ENCODE measurements around the gene KRTAP3-1.
"Not testable (repeated sequence)": the region's sequence is repeated elsewhere in the genome, so short reads cannot be mapped to it uniquely, and the experiment has no call there.

KRTAP3-1 gene

GRCh38 chr17:41008811-41009210 is at the start of gene KRTAP3-1:
TSS of gene KRTAP3-1 (minus strand) at chr17:41009128. CDS start at chr17:41009074, 54 bp downstream.
- DNase-seq (ENCODE audit: low spot score), result no peak

GRCh38 chr17:41057547-41057946 is 48.6 kb upstream of the KRTAP3-1 start:
- no peak for DNase-seq (ENCODE audit: low spot score)

GRCh38 chr17:41055130-41055529 is 46.2 kb upstream of the KRTAP3-1 start, which contains the start of gene KRTAP2-2:
TSS of gene KRTAP2-2 (minus strand) at chr17:41055230. CDS start at chr17:41055211, 19 bp downstream.
- not testable (repeated sequence) for DNase-seq (ENCODE audit: low spot score)

- DNase-seq (ENCODE audit: low spot score), result not testable (repeated sequence)
These were observed 45.6 kb upstream of the KRTAP3-1 start for GRCh38 chr17:41054556-41054955.

GRCh38 chr17:41054025-41054424 is 45.1 kb upstream of the KRTAP3-1 start:
- DNase-seq (ENCODE audit: low spot score), result no peak

GRCh38 chr17:41052566-41052965 is 43.6 kb upstream of the KRTAP3-1 start:
- DNase-seq (ENCODE audit: low spot score), result no peak

- DNase-seq (ENCODE audit: low spot score), result no peak
These were observed 40.2 kb upstream of the KRTAP3-1 start for GRCh38 chr17:41049110-41049509.

GRCh38 chr17:41048441-41048840 is 39.5 kb upstream of the KRTAP3-1 start:
- no peak for DNase-seq (ENCODE audit: low spot score)

- not testable (repeated sequence) for DNase-seq (ENCODE audit: low spot score)
These were observed 38.0 kb upstream of the KRTAP3-1 start, which contains the start of gene KRTAP2-1 for GRCh38 chr17:41046735-41047465. TSS of gene KRTAP2-1 (minus strand) at chr17:41047316. CDS start at chr17:41047267, 49 bp downstream.

GRCh38 chr17:41042953-41043352 is 34.0 kb upstream of the KRTAP3-1 start:
- no peak for DNase-seq (ENCODE audit: low spot score)

- not testable (repeated sequence) for DNase-seq (ENCODE audit: low spot score)
These were observed 32.0 kb upstream of the KRTAP3-1 start, which contains the start of gene KRTAP1-1 for GRCh38 chr17:41040783-41041571. TSS of gene KRTAP1-1 (minus strand) at chr17:41041450. CDS start at chr17:41041397, 53 bp downstream.

GRCh38 chr17:41037853-41038350 is 29.0 kb upstream of the KRTAP3-1 start:
- DNase-seq (ENCODE audit: low spot score), result no peak

GRCh38 chr17:41034346-41034935 is 25.5 kb upstream of the KRTAP3-1 start, which contains the start of gene KRTAP1-3:
TSS of gene KRTAP1-3 (minus strand) at chr17:41034874. CDS start at chr17:41034821, 53 bp downstream.
- not testable (repeated sequence) for DNase-seq (ENCODE audit: low spot score)

- DNase-seq (ENCODE audit: low spot score), result no peak
These were observed 20.8 kb upstream of the KRTAP3-1 start, which contains the start of gene KRTAP1-4 for GRCh38 chr17:41029633-41030245. TSS of gene KRTAP1-4 (minus strand) at chr17:41030195. CDS start at chr17:41030078, 117 bp downstream.

- DNase-seq (ENCODE audit: low spot score), result no peak
These were observed 18.0 kb upstream of the KRTAP3-1 start, which contains the start of gene KRTAP1-5 for GRCh38 chr17:41026715-41027471. TSS of gene KRTAP1-5 (minus strand) at chr17:41027208. CDS start at chr17:41027155, 53 bp downstream.

- no peak for DNase-seq (ENCODE audit: low spot score)
These were observed 15.8 kb upstream of the KRTAP3-1 start for GRCh38 chr17:41024697-41025096.

GRCh38 chr17:41020336-41020735 is 11.4 kb upstream of the KRTAP3-1 start:
- DNase-seq (ENCODE audit: low spot score), result no peak

GRCh38 chr17:41019415-41019814 is 10.5 kb upstream of the KRTAP3-1 start:
- no peak for DNase-seq (ENCODE audit: low spot score)

GRCh38 chr17:41018541-41018940 is 9.6 kb upstream of the KRTAP3-1 start:
- no peak for DNase-seq (ENCODE audit: low spot score)

GRCh38 chr17:41016578-41017215 is 7.8 kb upstream of the KRTAP3-1 start:
- DNase-seq (ENCODE audit: low spot score), result no peak

All from CD4-positive, alpha-beta T cell treated with Interleukin-2 at 100 ng/mL for 4 hours (primary cell).